GM12878 (cell line): Measurements from ENCODE around the gene HAND2. TPM values are rescaled to one million over a fixed set of nuclear protein-coding genes. Genes with fewer than 3 reads are reported as not detected.

Experiments
- ATAC-seq: fragments of 200-7000 bp; cut with Tn5 transposase; 3 replicates; pipeline ENCODE4 v1.9.1; 2020; ENCODE audit warnings: mild to moderate bottlenecking, moderate library complexity
- BruUV-seq: library from RNA; stranded (reverse); fragments of 400-500 nt; replicated peaks from 2 replicates; lab custom pipeline; 2021; lab: Mats Ljungman, UMichigan
- CTCF ChIA-PET: fragments of 300-600 bp; sonication (Branson Sonifier 250); formaldehyde crosslinking; extraction: SDS; loops from one replicate; lab custom pipeline; 2021; ENCODE audit warnings: inconsistent platforms; lab: Yijun Ruan, JAX
- POLR2A ChIA-PET: fragments of 350-600 bp; formaldehyde crosslinking; extraction: SDS; loops from one replicate; lab custom pipeline; 2021; ENCODE audit warnings: inconsistent platforms; lab: Charles Lee
- RAD21 ChIA-PET: fragments of 300-600 bp; sonication (Branson Sonifier 250); formaldehyde crosslinking; loops from one replicate; lab custom pipeline; 2023; ENCODE audit warnings: antibody characterized with exemption; ENCODE audit not compliant: unreplicated experiment; lab: Charles Lee
- SMC1A ChIA-PET: fragments of 300-600 bp; sonication (Branson Sonifier 250); formaldehyde crosslinking; loops from one replicate; lab custom pipeline; 2023; ENCODE audit not compliant: unreplicated experiment, uncharacterized antibody; lab: Charles Lee
- DNase-seq: peaks from one replicate; pipeline ENCODE4 v3.0.0-alpha.2; 2011; ENCODE audit warnings: low read depth, low spot score
- FAIRE-seq: peaks from 3 replicates; lab custom pipeline; 2011; peaks lifted over from hg19 to GRCh38; lab: Jason Lieb, UNC
- H2AFZ ChIP-seq: 2 replicates; pipeline ENCODE4 v1.6.0; 2011; ENCODE audit warnings: low read depth, low read length, control low read depth; ENCODE audit not compliant: control insufficient read depth
- H3K27ac ChIP-seq: 2 replicates; pipeline ENCODE4 v1.5.1; 2011; ENCODE audit warnings: control low read depth; ENCODE audit not compliant: control insufficient read depth, insufficient read depth
- H3K27me3 ChIP-seq, 2 experiments: replicated peaks in 1 of 2; 2 replicates each; pipeline versions ENCODE4 v1.6.0 to v1.6.1; 2011; ENCODE audit warnings: low read length in 1 of 2; ENCODE audit not compliant: control insufficient read depth in 2 of 2, insufficient read depth in 2 of 2
- H3K36me3 ChIP-seq, 2 experiments: 2 replicates each; pipeline ENCODE4 v1.5.1; 2011; ENCODE audit warnings: low read length in 1 of 2; ENCODE audit not compliant: control insufficient read depth in 2 of 2, insufficient read depth in 2 of 2
- H3K4me1 ChIP-seq: 2 replicates; pipeline ENCODE4 v1.6.1; 2011; ENCODE audit warnings: mild to moderate bottlenecking, low read length, moderate library complexity, mixed read lengths; ENCODE audit not compliant: control insufficient read depth, insufficient read depth
- H3K4me2 ChIP-seq: 2 replicates; pipeline ENCODE4 v1.6.0; 2011; ENCODE audit warnings: control low read depth; ENCODE audit not compliant: control insufficient read depth, insufficient read depth
- H3K4me3 ChIP-seq: fragments of 200-600 bp; sonication (generic); 2 replicates; pipeline ENCODE4 v1.5.1; 2016
- H3K79me2 ChIP-seq: 2 replicates; pipeline ENCODE4 v1.6.0; 2011; ENCODE audit warnings: low read length; ENCODE audit not compliant: control insufficient read depth, insufficient read depth
- H3K9ac ChIP-seq: 2 replicates; pipeline ENCODE4 v1.8.0; 2011; ENCODE audit warnings: low read length, control low read depth, mixed read lengths; ENCODE audit not compliant: control insufficient read depth, insufficient read depth
- H3K9me3 ChIP-seq: replicated peaks from 3 replicates; pipeline ENCODE4 v1.5.1; 2011; ENCODE audit warnings: mild to moderate bottlenecking, low read length; ENCODE audit not compliant: control insufficient read depth, insufficient read depth
- H4K20me1 ChIP-seq: 2 replicates; pipeline ENCODE4 v1.6.0; 2011; ENCODE audit not compliant: control insufficient read depth, insufficient read depth
- CBX3 ChIP-seq: fragments of 200-600 bp; sonication (generic); IDR thresholded peaks from 2 replicates; pipeline ENCODE4 v1.6.1; 2016; ENCODE audit warnings: low read depth, borderline replicate concordance
- CEBPZ ChIP-seq: fragments of 150-350 bp; IDR thresholded peaks from 2 replicates; pipeline ENCODE4 v1.6.1; 2016; ENCODE audit warnings: low read depth, low read length
- CREB1 ChIP-seq: IDR thresholded peaks from 2 replicates; pipeline ENCODE4 v1.6.1; 2012; ENCODE audit warnings: low read depth, mild to moderate bottlenecking, inconsistent platforms
- ELK1 ChIP-seq: IDR thresholded peaks from 2 replicates; pipeline ENCODE4 v1.6.1; 2012; ENCODE audit warnings: low read depth, low read length, improper control_type of control experiment
- ETV6 ChIP-seq, 2 experiments: fragments of 450-650 bp in 1 of 2; IDR thresholded peaks in 1 of 2; conservative IDR thresholded peaks in 1 of 2; 2 replicates each; pipeline ENCODE4 v1.6.1; 2014; ENCODE audit warnings: antibody characterized with exemption in 1 of 2, borderline replicate concordance in 1 of 2, low read depth in 1 of 2, mild to moderate bottlenecking in 1 of 2, moderate library complexity in 1 of 2
- IKZF1 ChIP-seq: fragments of 450-650 bp; conservative IDR thresholded peaks from 2 replicates; pipeline ENCODE4 v1.6.1; 2017; ENCODE audit warnings: antibody characterized with exemption, mild to moderate bottlenecking
- MYC ChIP-seq: IDR thresholded peaks from 2 replicates; pipeline ENCODE4 v1.6.1; 2011; ENCODE audit warnings: mild to moderate bottlenecking, low read length, moderate library complexity, inconsistent platforms; ENCODE audit not compliant: insufficient read depth, insufficient replicate concordance, insufficient read length, severe bottlenecking
- RAD51 ChIP-seq: fragments of 450-650 bp; IDR thresholded peaks from 2 replicates; pipeline ENCODE4 v1.6.1; 2016; ENCODE audit warnings: moderate library complexity, mild to moderate bottlenecking, inconsistent platforms
- SMARCA5 ChIP-seq: fragments of 450-650 bp; IDR thresholded peaks from 2 replicates; pipeline ENCODE4 v1.6.1; 2017; ENCODE audit warnings: mild to moderate bottlenecking
- STAT1 ChIP-seq: fragments of 450-650 bp; conservative IDR thresholded peaks from 2 replicates; pipeline ENCODE4 v1.6.1; 2014; ENCODE audit warnings: antibody characterized with exemption, mild to moderate bottlenecking
- SUZ12 ChIP-seq: fragments of 200-600 bp; sonication (generic); IDR thresholded peaks from one replicate; pipeline ENCODE4 v1.6.1; 2018; ENCODE audit warnings: antibody characterized with exemption, mild to moderate bottlenecking; ENCODE audit not compliant: unreplicated experiment
- ZNF274 ChIP-seq: IDR thresholded peaks from one replicate; pipeline ENCODE4 v1.8.0; 2011; ENCODE audit not compliant: insufficient read length, insufficient read depth
- WGBS: methylation state at CpG from one replicate; pipeline ENCODE4 v1.1.6; 2016; ENCODE audit warnings: low lambda C conversion rate; ENCODE audit not compliant: insufficient replicate concordance, insufficient coverage; ENCODE audit errors: missing lambda C conversion rate; 5-methylcytosine and 5-hydroxymethylcytosine counted together
- in situ Hi-C: fragments of 300-500 bp; cut with MboI; formaldehyde crosslinking; loops from 9 replicates; pipeline ENCODE4 v1.14.3; 2018; ENCODE audit warnings: mixed read lengths
- intact Hi-C: fragments of 100-400 bp; cut with micrococcal nuclease; formaldehyde crosslinking; loops from one replicate; pipeline ENCODE4 v1.14.2; 2022; ENCODE audit not compliant: unreplicated experiment
- polyA plus RNA-seq, 11 experiments: library from polyadenylated mRNA; depleted of rRNA in 4 of 11; unstranded in 6 of 11; stranded (reverse) in 5 of 11; fragments of >200 nt; fragmentation: Nextera tagmentation in 4 of 11; fragmentation: Illumina TruSeq in 1 of 11; extraction: Ambion mirVana in 4 of 11; extraction: Trizol in 1 of 11; gene quantifications; 1 replicate in 1 of 11; 2 replicates in 10 of 11; pipeline versions ENCODE4 v1.2.1 to v1.2.3, GENCODE V29; 2011 to 2016; ENCODE audit warnings: inconsistent platforms in 2 of 11, missing spikeins in 2 of 11, low read depth in 1 of 11
- total RNA-seq, 4 experiments: library from RNA; depleted of rRNA in 3 of 4; stranded (reverse); fragments of >200 nt in 3 of 4; fragmentation: Illumina TruSeq in 1 of 4; extraction: Trizol in 1 of 4; gene quantifications; 2 replicates each; pipeline versions ENCODE4 v1.2.1 to v1.2.3, GENCODE V29; 2013 to 2021

HAND2 gene
- total and polyA plus RNA-seq, 10 of the 15 experiments (the other 5 are each of a cell fraction or from before 2014, with no cell fraction given): 0.09 TPM; not detected in 9

DNA sequence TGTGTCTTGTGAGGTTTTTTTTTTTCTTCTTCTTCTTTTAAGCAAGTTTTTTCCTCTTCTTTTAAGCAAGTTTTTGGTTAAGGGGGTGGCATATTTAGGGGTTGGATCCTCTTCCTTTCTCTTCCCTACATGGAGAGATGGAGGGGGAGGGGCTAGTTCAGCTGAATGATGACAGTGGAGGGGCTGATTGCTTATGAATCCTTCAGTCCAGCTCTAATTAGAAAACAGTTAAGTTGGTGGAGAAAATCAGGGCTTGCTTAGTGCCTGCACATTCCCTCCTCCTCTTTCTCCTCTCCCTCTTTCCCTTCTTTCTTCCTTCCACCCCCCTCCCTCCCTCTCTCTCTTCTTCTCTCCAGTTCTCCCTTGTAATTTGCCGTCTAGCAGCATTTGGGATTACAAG is 4.4 kb upstream of the HAND2 start:
- BruUV-seq: no TSS peak
- 0% methylated on average over 1 of the region's 1 CpG for WGBS
- no peak for DNase-seq
- Histone ChIP-seq H3K9ac (no peak overlapping the region), H3K4me3 (no peak overlapping the region), H3K36me3 (no peaks in the 10 kb centered on the region), H3K27ac (no peak overlapping the region), H4K20me1 (no peaks in the 10 kb centered on the region), H2AFZ (no peak overlapping the region), H3K27me3 (peaks cover 17 to 51% of the 10 kb centered on the region in 2 experiments), H3K4me1 (no peaks in the 10 kb centered on the region), H3K9me3 (no peaks in the 10 kb centered on the region; the same call in 2 of the 3 replicates), H3K4me2 (no peak overlapping the region), H3K79me2 (no peaks in the 10 kb centered on the region)
- CTCF ChIA-PET: no interaction called here
- in situ Hi-C loops: no loop called here
- SMC1A ChIA-PET: no interaction called here
- intact Hi-C loops: no loop called here
- no peak for FAIRE-seq
- POLR2A ChIA-PET: no interaction called here
- ATAC-seq: no peak
- TF ChIP-seq CBX3: no peak
- TF ChIP-seq IKZF1: no peak
- no peak for TF ChIP-seq CEBPZ
- no peak for TF ChIP-seq MYC
- TF ChIP-seq ZNF274: no peak
- TF ChIP-seq ELK1: no peak
- no peak for TF ChIP-seq STAT1
- TF ChIP-seq SMARCA5: no peak
- no peak for TF ChIP-seq CREB1
- no peak for TF ChIP-seq ETV6 (conservative IDR thresholded peaks at IDR 0.05 in 1 of 2, IDR thresholded peaks at IDR 0.05 in 1 of 2; ENCODE audit: borderline replicate concordance in 1 of 2, low read depth in 1 of 2)
- TF ChIP-seq SUZ12: no peak
- TF ChIP-seq RAD51: no peak
- RAD21 ChIA-PET: no interaction called here
